CD4-positive, alpha-beta memory T cell (primary cell): ENCODE data around the gene RBM19. TPM values are rescaled to one million over a fixed set of nuclear protein-coding genes. Genes with fewer than 3 reads are reported as not detected.

Experiments
- CTCF ChIA-PET: fragments of 350-600 bp; sonication (Branson Sonifier 250); formaldehyde crosslinking; loops from one replicate; lab custom pipeline; 2021; ENCODE audit warnings: inconsistent platforms; ENCODE audit not compliant: partially characterized antibody; lab: Charles Lee
- POLR2A ChIA-PET: fragments of 350-600 bp; sonication (Branson Sonifier 250); formaldehyde crosslinking; loops from one replicate; lab custom pipeline; 2021; ENCODE audit not compliant: partially characterized antibody; lab: Charles Lee
- DNase-seq, 5 donors: peaks; one replicate each; pipeline versions ENCODE4 v3.0.0 to v3.0.0-alpha.2; 2020 to 2022; ENCODE audit warnings: mixed read lengths in 1 of 5
- H3K27ac ChIP-seq: one replicate; pipeline ENCODE4 v1.7.0; 2013; ENCODE audit warnings: low read depth, low read length
- H3K27me3 ChIP-seq: 2 replicates; pipeline ENCODE4 v1.7.0; 2013; ENCODE audit warnings: mild to moderate bottlenecking, low read length, moderate library complexity; ENCODE audit not compliant: insufficient read depth
- H3K36me3 ChIP-seq: 2 replicates; pipeline ENCODE4 v1.7.0; 2013; ENCODE audit warnings: mild to moderate bottlenecking, low read length, moderate library complexity; ENCODE audit not compliant: insufficient read depth
- H3K4me1 ChIP-seq: 2 replicates; pipeline ENCODE4 v1.7.0; 2013; ENCODE audit warnings: mild to moderate bottlenecking, low read length, moderate library complexity; ENCODE audit not compliant: insufficient read depth
- H3K4me3 ChIP-seq, 2 donors: one replicate each; pipeline ENCODE4 v1.7.0; 2013; ENCODE audit warnings: low read length in 2 of 2, mild to moderate bottlenecking in 1 of 2
- H3K9me3 ChIP-seq, 2 donors: one replicate each; pipeline ENCODE4 v1.7.0; 2013; ENCODE audit warnings: low read length in 2 of 2, control low read depth in 1 of 2; ENCODE audit not compliant: control insufficient read depth in 1 of 2
- H3K27ac Mint-ChIP-seq, 7 donors: one replicate each; pipeline ENCODE4 v1.8.0; 2020 to 2021; ENCODE audit warnings: mixed read lengths in 7 of 7, mild to moderate bottlenecking in 6 of 7, inconsistent platforms in 3 of 7, moderate library complexity in 3 of 7
- H3K27me3 Mint-ChIP-seq, 2 donors: one replicate each; pipeline ENCODE4 v1.8.0; 2020 to 2021; ENCODE audit warnings: mixed read lengths in 2 of 2
- H3K36me3 Mint-ChIP-seq, 2 donors: one replicate each; pipeline ENCODE4 v1.8.0; 2020 to 2021; ENCODE audit warnings: mixed read lengths in 2 of 2, inconsistent platforms in 1 of 2, mild to moderate bottlenecking in 1 of 2
- H3K4me1 Mint-ChIP-seq, 4 donors: one replicate each; pipeline ENCODE4 v1.8.0; 2020 to 2021; ENCODE audit warnings: mixed read lengths in 4 of 4, mild to moderate bottlenecking in 1 of 4
- H3K4me3 Mint-ChIP-seq, 8 donors: one replicate each; pipeline ENCODE4 v1.8.0; 2020 to 2021; ENCODE audit warnings: mixed read lengths in 8 of 8, mild to moderate bottlenecking in 7 of 8, moderate library complexity in 6 of 8, inconsistent platforms in 3 of 8
- H3K9me3 Mint-ChIP-seq, 8 donors: one replicate each; pipeline ENCODE4 v1.8.0; 2020 to 2021; ENCODE audit warnings: mixed read lengths in 8 of 8, mild to moderate bottlenecking in 5 of 8, inconsistent platforms in 3 of 8, moderate library complexity in 1 of 8
- intact Hi-C: fragments of 100-400 bp; cut with micrococcal nuclease; formaldehyde crosslinking; loops from one replicate; pipeline ENCODE4 v1.15.1; 2023
- polyA plus RNA-seq, 2 donors: library from polyadenylated mRNA; unstranded; fragments of 300-500 nt; fragmentation: Illumina TruSeq; gene quantifications; one replicate each; pipeline ENCODE4 v1.2.3, GENCODE V29; 2021
- total RNA-seq, 2 experiments: library from RNA; stranded (reverse); gene quantifications; one replicate each; pipeline ENCODE4 v1.2.3, GENCODE V29; 2021

The RBM19 gene
- total and polyA plus RNA-seq, 4 experiments from 2014 or later = 2.9 to 78.4 (median 42.4) TPM

DNA sequence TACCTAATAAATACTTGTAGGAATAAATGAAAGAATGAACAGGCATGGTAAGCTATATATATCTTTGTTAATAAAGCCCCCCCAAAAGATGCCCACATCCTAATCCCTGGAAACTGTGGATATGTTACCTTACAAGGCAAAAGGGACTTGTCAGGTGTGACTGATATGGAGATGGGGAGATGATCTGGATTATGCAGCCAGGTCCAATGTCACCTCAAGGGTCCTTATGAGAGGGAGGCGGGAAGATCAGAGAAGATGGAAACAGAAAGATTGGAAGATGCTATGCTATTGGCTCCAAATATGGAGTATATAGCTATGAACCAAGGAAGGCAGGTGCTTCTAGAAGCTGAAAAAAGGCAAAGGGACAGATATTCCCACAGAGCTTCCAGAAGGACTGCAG is 3.4 kb downstream of the RBM19 start:
- no peaks in the 10 kb centered on the region for H3K9me3 Mint-ChIP-seq
- intact Hi-C loops = no loop called here
- peaks cover 33 to 52% (median 43%) of the 10 kb centered on the region in 4 donors for H3K4me1 Mint-ChIP-seq
- no peak overlapping the region for H3K4me3 ChIP-seq
- H3K27ac Mint-ChIP-seq = peak overlapping the region in 3 of 7 donors; percentile 0 to 90 (median 86)
- no peaks in the 10 kb centered on the region for H3K27me3 ChIP-seq
- ChIA-PET POLR2A (no interaction called here), CTCF (interaction anchor here (1.7 kb wide), 1 partner anchor 35 kb away, joined by 3 read pairs; no protein-coding TSS in a partner anchor)
- peaks cover 38% of the 10 kb centered on the region for H3K4me1 ChIP-seq
- H3K36me3 Mint-ChIP-seq = peaks cover 47 to 70% of the 10 kb centered on the region in 2 donors
- H3K27me3 Mint-ChIP-seq = no peaks in the 10 kb centered on the region
- no peak for DNase-seq
- no peak overlapping the region for H3K27ac ChIP-seq
- no peaks in the 10 kb centered on the region for H3K9me3 ChIP-seq
- H3K4me3 Mint-ChIP-seq = peak overlapping the region in 3 of 8 donors; percentile 13 to 24 (median 14)
- peaks cover 50% of the 10 kb centered on the region for H3K36me3 ChIP-seq

DNA sequence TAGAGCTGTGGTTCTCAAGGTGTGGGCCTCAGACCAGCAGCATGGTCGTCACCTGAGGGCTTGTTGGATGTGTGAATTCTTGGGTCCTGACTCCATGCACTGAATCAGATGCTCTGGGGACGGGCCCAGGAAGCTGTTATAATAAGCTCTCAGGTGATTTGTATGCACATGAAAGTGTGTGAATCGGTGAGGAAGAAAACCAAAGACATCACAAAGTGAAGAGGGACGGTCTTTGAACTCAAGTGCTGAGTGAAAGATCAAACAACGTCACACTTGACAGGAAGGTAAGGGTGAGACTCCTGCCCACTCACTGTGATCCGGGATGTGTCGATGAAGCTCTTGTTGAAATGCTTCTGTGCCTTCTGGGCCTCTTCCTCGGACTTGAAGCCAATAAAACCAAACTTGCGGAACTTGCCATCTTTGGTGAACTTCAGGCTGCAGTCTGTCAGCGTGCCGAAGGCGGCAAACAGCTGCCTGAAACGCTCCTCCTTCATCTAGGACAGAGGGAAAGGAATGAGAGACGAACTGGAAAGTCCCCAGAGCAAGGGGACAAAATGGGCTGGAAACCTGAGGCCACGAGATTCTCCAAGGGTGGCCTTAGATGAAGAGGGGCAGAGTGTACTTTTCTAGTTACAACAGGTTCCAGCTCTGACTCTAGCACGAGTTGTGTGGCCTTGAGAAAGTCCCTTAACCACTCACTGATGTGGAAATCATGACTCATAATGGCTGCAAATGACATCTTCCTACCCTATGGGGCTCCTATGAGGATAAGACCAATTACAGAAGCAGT is 4.0 kb downstream of the RBM19 start:
- peak overlapping the region in 3 of 8 donors; percentile 7 to 24 (median 14) for H3K4me3 Mint-ChIP-seq
- intact Hi-C loops = no loop called here
- H3K27ac ChIP-seq = no peak overlapping the region
- H3K27ac Mint-ChIP-seq = peak overlapping the region; percentile 15 to 90 (median 79)
- peaks cover 49 to 74% of the 10 kb centered on the region in 2 donors for H3K36me3 Mint-ChIP-seq
- peaks cover 36% of the 10 kb centered on the region for H3K4me1 ChIP-seq
- no peaks in the 10 kb centered on the region for H3K9me3 ChIP-seq
- H3K4me1 Mint-ChIP-seq = peaks cover 30 to 47% (median 40%) of the 10 kb centered on the region in 4 donors
- no peaks in the 10 kb centered on the region for H3K9me3 Mint-ChIP-seq
- no peaks in the 10 kb centered on the region for H3K27me3 Mint-ChIP-seq
- peak in 2 of 5 donors; percentile 13 to 58 for DNase-seq
- peaks cover 53% of the 10 kb centered on the region for H3K36me3 ChIP-seq
- no peak overlapping the region for H3K4me3 ChIP-seq
- CTCF ChIA-PET = interaction anchor here (1.7 kb wide), 1 partner anchor 35 kb away, joined by 3 read pairs; no protein-coding TSS in a partner anchor
- no peaks in the 10 kb centered on the region for H3K27me3 ChIP-seq
- POLR2A ChIA-PET = no interaction called here

DNA sequence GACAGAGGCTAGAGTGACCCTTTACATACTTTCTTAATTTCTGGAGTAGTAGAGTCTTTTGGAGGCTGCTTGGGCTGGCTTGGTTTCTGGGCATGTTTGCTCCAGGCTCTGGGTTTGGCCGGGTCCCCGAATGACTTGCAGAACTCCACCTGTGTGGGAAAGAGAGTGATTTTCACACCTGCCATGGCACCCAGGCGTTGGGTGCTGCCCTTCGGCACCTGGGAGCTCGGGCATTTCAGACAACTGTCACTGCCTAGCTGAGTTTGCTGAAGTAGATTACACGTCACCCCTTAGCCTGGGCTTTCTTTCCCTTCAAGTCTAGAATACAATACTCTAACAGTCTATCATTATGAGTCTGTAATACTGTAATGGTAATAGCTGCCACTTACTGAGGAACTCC is 6.1 kb downstream of the RBM19 start:
- Mint-ChIP-seq H3K36me3 (peaks cover 61 to 81% of the 10 kb centered on the region in 2 donors), H3K27ac (no peak overlapping the region), H3K4me3 (no peak overlapping the region), H3K27me3 (no peaks in the 10 kb centered on the region), H3K9me3 (no peaks in the 10 kb centered on the region), H3K4me1 (peaks cover 17 to 26% (median 22%) of the 10 kb centered on the region in 4 donors)
- Histone ChIP-seq H3K4me3 (no peak overlapping the region), H3K27me3 (no peaks in the 10 kb centered on the region), H3K27ac (no peak overlapping the region), H3K4me1 (peaks cover 20% of the 10 kb centered on the region), H3K36me3 (peaks cover 72% of the 10 kb centered on the region), H3K9me3 (no peaks in the 10 kb centered on the region)
- ChIA-PET CTCF (no interaction called here), POLR2A (no interaction called here)
- no peak for DNase-seq
- intact Hi-C loops = no loop called here

DNA sequence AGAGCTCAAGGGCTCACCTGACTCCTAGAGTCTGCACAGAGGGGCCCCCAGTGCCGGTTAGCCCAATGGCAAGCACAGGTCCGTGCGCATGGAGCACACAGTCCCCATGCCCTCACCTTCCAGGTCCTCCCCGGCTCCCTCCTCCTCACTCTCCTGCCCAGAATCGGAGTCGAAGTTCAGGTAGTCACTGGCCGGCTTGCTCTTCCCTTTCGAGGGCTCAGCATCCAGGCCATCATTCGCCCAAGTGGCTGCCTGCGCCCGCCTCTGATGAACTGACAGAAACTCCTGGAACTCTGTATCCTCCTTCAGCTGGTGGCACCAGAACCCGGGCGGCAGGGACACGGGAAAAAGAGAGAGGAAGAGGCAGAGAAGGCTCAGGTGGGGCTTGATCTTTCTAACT is 7.0 kb downstream of the RBM19 start:
- intact Hi-C loops = no loop called here
- H3K9me3 Mint-ChIP-seq = no peaks in the 10 kb centered on the region
- no peaks in the 10 kb centered on the region for H3K9me3 ChIP-seq
- peaks cover 79% of the 10 kb centered on the region for H3K36me3 ChIP-seq
- ChIA-PET CTCF (no interaction called here), POLR2A (no interaction called here)
- no peaks in the 10 kb centered on the region for H3K27me3 ChIP-seq
- no peaks in the 10 kb centered on the region for H3K27me3 Mint-ChIP-seq
- peaks cover 11% of the 10 kb centered on the region for H3K4me1 ChIP-seq
- H3K36me3 Mint-ChIP-seq = peaks cover 66 to 86% of the 10 kb centered on the region in 2 donors
- no peak overlapping the region for H3K27ac Mint-ChIP-seq
- no peak overlapping the region for H3K27ac ChIP-seq
- no peak overlapping the region for H3K4me3 ChIP-seq
- no peak for DNase-seq
- H3K4me1 Mint-ChIP-seq = peaks cover 10 to 17% (median 14%) of the 10 kb centered on the region in 4 donors
- no peak overlapping the region for H3K4me3 Mint-ChIP-seq

DNA sequence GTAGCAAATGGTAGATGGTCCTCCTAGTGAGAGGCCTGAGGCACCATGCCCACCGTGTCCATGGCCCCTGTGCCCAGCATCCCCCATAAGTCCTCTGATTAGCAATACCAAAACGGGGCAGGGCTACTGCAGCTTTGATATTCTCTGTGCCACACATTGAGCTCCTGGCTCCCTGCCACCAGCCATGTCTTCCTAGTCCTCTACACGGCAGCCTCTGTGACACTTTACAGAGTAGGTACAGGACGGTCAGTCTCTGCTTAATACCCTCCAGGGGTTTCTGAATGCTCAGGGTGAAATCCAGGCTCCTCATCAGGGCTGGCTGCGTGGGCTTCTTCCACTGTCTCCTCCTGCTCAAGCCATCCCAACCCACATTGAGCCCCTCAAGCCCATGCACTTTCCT is 8.0 kb downstream of the RBM19 start:
- H3K9me3 ChIP-seq = no peaks in the 10 kb centered on the region
- ChIA-PET CTCF (no interaction called here), POLR2A (no interaction called here)
- H3K4me3 ChIP-seq = no peak overlapping the region
- H3K27ac ChIP-seq = no peak overlapping the region
- intact Hi-C loops = no loop called here
- peaks cover 7 to 16% (median 11%) of the 10 kb centered on the region in 4 donors for H3K4me1 Mint-ChIP-seq
- no peaks in the 10 kb centered on the region for H3K27me3 ChIP-seq
- no peak overlapping the region for H3K27ac Mint-ChIP-seq
- H3K4me3 Mint-ChIP-seq = no peak overlapping the region
- no peaks in the 10 kb centered on the region for H3K27me3 Mint-ChIP-seq
- no peak for DNase-seq
- H3K36me3 Mint-ChIP-seq = peaks cover 69 to 92% of the 10 kb centered on the region in 2 donors
- peaks cover 11% of the 10 kb centered on the region for H3K4me1 ChIP-seq
- H3K9me3 Mint-ChIP-seq = no peaks in the 10 kb centered on the region
- peaks cover 83% of the 10 kb centered on the region for H3K36me3 ChIP-seq

DNA sequence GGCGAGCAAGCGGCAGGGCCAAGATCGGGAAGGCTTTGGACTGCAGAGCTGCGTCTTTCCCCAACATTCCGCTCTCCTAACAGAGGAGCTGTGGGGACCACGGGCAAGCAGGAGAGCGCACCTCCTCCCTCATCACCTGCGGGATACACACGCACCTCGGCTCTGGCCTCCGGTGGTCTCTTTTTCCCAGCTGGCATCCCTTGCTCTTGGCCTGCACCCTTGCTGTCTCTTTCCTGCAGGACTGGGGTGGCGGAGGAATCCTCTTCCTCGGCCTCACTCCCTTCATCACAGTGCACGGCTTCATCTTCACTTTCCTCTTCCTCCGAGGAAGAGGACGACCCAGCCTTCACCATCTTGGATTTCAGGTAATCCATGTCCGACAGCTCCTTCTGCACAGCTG is 8.5 kb downstream of the RBM19 start:
- Histone ChIP-seq H3K36me3 (peaks cover 86% of the 10 kb centered on the region), H3K4me3 (no peak overlapping the region), H3K9me3 (no peaks in the 10 kb centered on the region), H3K27ac (no peak overlapping the region), H3K4me1 (peaks cover 10% of the 10 kb centered on the region), H3K27me3 (no peaks in the 10 kb centered on the region)
- Mint-ChIP-seq H3K4me3 (no peak overlapping the region), H3K27me3 (no peaks in the 10 kb centered on the region), H3K36me3 (peaks cover 71 to 92% of the 10 kb centered on the region in 2 donors), H3K27ac (no peak overlapping the region), H3K9me3 (no peaks in the 10 kb centered on the region), H3K4me1 (peaks cover 5 to 12% (median 10%) of the 10 kb centered on the region in 4 donors)
- intact Hi-C loops = no loop called here
- DNase-seq = no peak
- POLR2A ChIA-PET = no interaction called here
- CTCF ChIA-PET = no interaction called here

DNA sequence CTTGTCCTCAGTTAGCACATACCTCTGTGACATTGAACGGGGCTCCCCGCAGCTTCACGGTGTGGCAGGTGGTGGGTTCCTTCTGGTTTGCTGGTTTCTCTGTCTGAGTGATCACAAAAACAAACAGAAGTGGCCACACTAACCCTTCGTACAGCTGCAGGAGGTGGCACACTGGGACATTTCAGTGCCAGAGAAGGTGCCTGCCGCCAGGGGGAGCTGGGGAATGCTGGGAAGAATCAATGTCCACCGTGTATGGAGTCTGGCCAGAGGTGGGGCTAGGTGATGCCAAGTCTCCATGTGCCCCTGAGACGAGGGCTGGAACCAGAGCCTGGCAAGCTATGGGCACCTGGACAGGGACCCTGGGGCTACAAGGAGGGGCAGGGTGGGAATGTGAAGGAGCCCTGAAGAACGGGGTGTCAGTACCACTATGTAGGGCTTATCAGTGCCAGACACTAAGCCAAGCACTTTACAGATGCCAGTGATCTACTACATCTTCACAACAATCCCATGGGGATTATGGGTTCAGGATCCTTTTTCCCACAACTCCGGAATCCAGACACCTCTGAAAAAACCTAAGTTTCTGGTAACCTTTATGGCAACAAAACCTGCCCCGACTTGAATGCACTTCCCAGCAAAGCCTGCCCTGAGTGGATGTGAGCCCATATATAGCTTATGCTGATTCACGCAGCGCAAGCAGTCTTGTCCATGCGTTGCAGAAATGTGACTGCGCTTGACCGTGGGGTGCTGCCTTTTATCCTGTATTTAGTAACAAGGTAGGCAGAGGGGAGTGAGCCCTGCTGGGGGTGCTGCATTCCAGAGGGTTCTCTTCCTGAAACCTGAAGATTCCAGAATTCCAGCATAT is 10.8 kb downstream of the RBM19 start:
- no peaks in the 10 kb centered on the region for H3K9me3 Mint-ChIP-seq
- H3K4me3 ChIP-seq = no peak overlapping the region
- no peak overlapping the region for H3K27ac ChIP-seq
- POLR2A ChIA-PET = no interaction called here
- H3K9me3 ChIP-seq = no peaks in the 10 kb centered on the region
- H3K4me1 Mint-ChIP-seq = peaks cover 0 to 4% (median 0%) of the 10 kb centered on the region in 4 donors
- no peak overlapping the region for H3K4me3 Mint-ChIP-seq
- H3K27me3 Mint-ChIP-seq = no peaks in the 10 kb centered on the region
- intact Hi-C loops = no loop called here
- no peaks in the 10 kb centered on the region for H3K4me1 ChIP-seq
- peaks cover 82% of the 10 kb centered on the region for H3K36me3 ChIP-seq
- DNase-seq = no peak
- H3K36me3 Mint-ChIP-seq = peaks cover 59 to 90% of the 10 kb centered on the region in 2 donors
- CTCF ChIA-PET = interaction anchor here (3.4 kb wide), 1 partner anchor 12 kb away, joined by 12 read pairs; the partner anchor contains the start of gene RBM19
- no peak overlapping the region for H3K27ac Mint-ChIP-seq
- no peaks in the 10 kb centered on the region for H3K27me3 ChIP-seq
